ENCODE data around the gene ARHGAP25.

The ARHGAP25 gene

GRCh38 chr2:68825866-68826265, 91.3 kb downstream of the ARHGAP25 start:
- no peak overlapping the region for H3K4me3 ChIP-seq (ENCODE audit: low read depth, low read length)
- TF ChIP-seq CTCF (conservative IDR thresholded peaks at IDR 0.05; ENCODE audit: low read depth, low read length) = no peak
- DNase-seq (ENCODE audit: low read depth) = no peak

GRCh38 chr2:68827666-68828065, 93.1 kb downstream of the ARHGAP25 start:
- TF ChIP-seq CTCF (conservative IDR thresholded peaks at IDR 0.05; ENCODE audit: low read depth, low read length) = no peak
- DNase-seq (ENCODE audit: low read depth) = no peak
- H3K4me3 ChIP-seq (ENCODE audit: low read depth, low read length) = no peak overlapping the region

- H3K4me3 ChIP-seq (ENCODE audit: low read depth, low read length) = no peak overlapping the region
- peak; percentile 98 for DNase-seq (ENCODE audit: low read depth)
- TF ChIP-seq CTCF (conservative IDR thresholded peaks at IDR 0.05; ENCODE audit: low read depth, low read length) = no peak
Observed at GRCh38 chr2:68828887-68829708, 94.5 kb downstream of the ARHGAP25 start.

- no peak overlapping the region for H3K4me3 ChIP-seq (ENCODE audit: low read depth, low read length)
- no peak for TF ChIP-seq CTCF (conservative IDR thresholded peaks at IDR 0.05; ENCODE audit: low read depth, low read length)
- no peak for DNase-seq (ENCODE audit: low read depth)
Observed at GRCh38 chr2:68829749-68830148, 95.1 kb downstream of the ARHGAP25 start.

GRCh38 chr2:68831686-68832232, 97.1 kb downstream of the ARHGAP25 start:
- no peak for TF ChIP-seq CTCF (conservative IDR thresholded peaks at IDR 0.05; ENCODE audit: low read depth, low read length)
- DNase-seq (ENCODE audit: low read depth) = peak; percentile 47
- no peak overlapping the region for H3K4me3 ChIP-seq (ENCODE audit: low read depth, low read length)

GRCh38 chr2:68832233-68832869, 97.7 kb downstream of the ARHGAP25 start:
- H3K4me3 ChIP-seq (ENCODE audit: low read depth, low read length) = no peak overlapping the region
- peak; percentile 69 for DNase-seq (ENCODE audit: low read depth)
- TF ChIP-seq CTCF (conservative IDR thresholded peaks at IDR 0.05; ENCODE audit: low read depth, low read length) = no peak

All from choroid plexus epithelial cell (primary cell).